Liver (tissue), 9 donors: ENCODE measurements around the gene STXBP6. TPM values are rescaled to one million over a fixed set of nuclear protein-coding genes. Genes with fewer than 3 reads are reported as not detected.

Experiments
- DNase-seq: peaks from one replicate; pipeline ENCODE4 v3.0.0-alpha.2; 2017; ENCODE audit warnings: low spot score
- H3K27ac ChIP-seq, 2 donors: one replicate each; pipeline ENCODE4 v1.7.0; 2013; ENCODE audit warnings: inconsistent platforms in 2 of 2, low read length in 2 of 2, control low read depth in 1 of 2, low read depth in 1 of 2, mild to moderate bottlenecking in 1 of 2
- H3K27me3 ChIP-seq, 4 donors: one replicate each; pipeline versions ENCODE4 v1.6.1 to v1.7.0; 2013; ENCODE audit warnings: low read length in 3 of 4, inconsistent platforms in 1 of 4, mild to moderate bottlenecking in 1 of 4, moderate library complexity in 1 of 4; ENCODE audit not compliant: control insufficient read depth in 4 of 4, insufficient read depth in 4 of 4
- H3K36me3 ChIP-seq, 4 donors: one replicate each; pipeline versions ENCODE4 v1.6.1 to v1.7.0; 2013; ENCODE audit warnings: low read length in 3 of 4, mild to moderate bottlenecking in 3 of 4, low read depth in 1 of 4, moderate library complexity in 1 of 4; ENCODE audit not compliant: control insufficient read depth in 4 of 4, insufficient read depth in 3 of 4
- H3K4me1 ChIP-seq, 4 donors: one replicate each; pipeline versions ENCODE4 v1.6.1 to v1.7.0; 2013; ENCODE audit warnings: low read length in 3 of 4, mild to moderate bottlenecking in 3 of 4, moderate library complexity in 1 of 4; ENCODE audit not compliant: control insufficient read depth in 4 of 4, insufficient read depth in 4 of 4
- H3K4me3 ChIP-seq, 3 donors: one replicate each; pipeline versions ENCODE4 v1.6.1 to v1.7.0; 2013; ENCODE audit warnings: low read length in 3 of 3, control low read depth in 1 of 3, low read depth in 1 of 3, mild to moderate bottlenecking in 1 of 3
- H3K9ac ChIP-seq, 2 donors: one replicate each; pipeline ENCODE4 v1.7.0; 2013; ENCODE audit warnings: low read length in 2 of 2, mild to moderate bottlenecking in 2 of 2, moderate library complexity in 2 of 2, control low read depth in 1 of 2, low read depth in 1 of 2
- H3K9me3 ChIP-seq, 4 donors: one replicate each; pipeline versions ENCODE4 v1.6.1 to v1.7.0; 2013; ENCODE audit warnings: low read length in 3 of 4; ENCODE audit not compliant: control insufficient read depth in 4 of 4
- ATF3 ChIP-seq: IDR thresholded peaks from 2 replicates; pipeline ENCODE4 v1.6.1; 2016; ENCODE audit warnings: antibody characterized with exemption
- CTCF ChIP-seq: fragments of 150-350 bp; IDR thresholded peaks from 2 replicates; pipeline ENCODE4 v1.5.1; 2017; ENCODE audit warnings: improper control_type of control experiment, low read depth, low read length; ENCODE audit not compliant: missing input control
- EGR1 ChIP-seq, 2 donors: IDR thresholded peaks; 2 replicates each; pipeline ENCODE4 v1.6.1; 2016 to 2018; ENCODE audit warnings: antibody characterized with exemption in 2 of 2, low read depth in 2 of 2
- FOXA1 ChIP-seq: IDR thresholded peaks from 2 replicates; pipeline ENCODE4 v1.6.1; 2016; ENCODE audit warnings: antibody characterized with exemption
- FOXA2 ChIP-seq: IDR thresholded peaks from 2 replicates; pipeline ENCODE4 v1.6.1; 2016; ENCODE audit warnings: antibody characterized with exemption
- GABPA ChIP-seq, 2 donors: IDR thresholded peaks in 1 of 2; conservative IDR thresholded peaks in 1 of 2; 2 replicates each; pipeline ENCODE4 v1.6.1; 2016; ENCODE audit warnings: antibody characterized with exemption in 2 of 2, mild to moderate bottlenecking in 1 of 2, moderate library complexity in 1 of 2
- HNF4A ChIP-seq, 2 donors: conservative IDR thresholded peaks; 2 replicates each; pipeline ENCODE4 v1.6.1; 2016; ENCODE audit warnings: antibody characterized with exemption in 2 of 2, mild to moderate bottlenecking in 2 of 2
- HNF4G ChIP-seq: IDR thresholded peaks from 2 replicates; pipeline ENCODE4 v1.6.1; 2016; ENCODE audit warnings: antibody characterized with exemption
- JUND ChIP-seq, 2 donors: IDR thresholded peaks; 2 replicates each; pipeline ENCODE4 v1.6.1; 2016; ENCODE audit warnings: antibody characterized with exemption in 2 of 2
- MAX ChIP-seq: IDR thresholded peaks from 2 replicates; pipeline ENCODE4 v1.6.1; 2016; ENCODE audit warnings: antibody characterized with exemption
- NR2F2 ChIP-seq: IDR thresholded peaks from 2 replicates; pipeline ENCODE4 v1.6.1; 2016; ENCODE audit warnings: antibody characterized with exemption
- RAD21 ChIP-seq, 2 donors: IDR thresholded peaks; 2 replicates each; pipeline ENCODE4 v1.6.1; 2016; ENCODE audit warnings: antibody characterized with exemption in 2 of 2, mild to moderate bottlenecking in 2 of 2
- REST ChIP-seq: IDR thresholded peaks from 2 replicates; pipeline ENCODE4 v1.6.1; 2016; ENCODE audit warnings: antibody characterized with exemption, mild to moderate bottlenecking
- RXRA ChIP-seq, 2 donors: IDR thresholded peaks; 2 replicates each; pipeline ENCODE4 v1.6.1; 2017 to 2018; ENCODE audit warnings: antibody characterized with exemption in 2 of 2, mild to moderate bottlenecking in 1 of 2
- SP1 ChIP-seq: IDR thresholded peaks from 2 replicates; pipeline ENCODE4 v1.6.1; 2018; ENCODE audit warnings: antibody characterized with exemption, mild to moderate bottlenecking
- TAF1 ChIP-seq: conservative IDR thresholded peaks from 2 replicates; pipeline ENCODE4 v1.6.1; 2016; ENCODE audit warnings: antibody characterized with exemption, mild to moderate bottlenecking
- YY1 ChIP-seq: IDR thresholded peaks from 2 replicates; pipeline ENCODE4 v1.6.1; 2016; ENCODE audit warnings: antibody characterized with exemption, mild to moderate bottlenecking
- ZBTB33 ChIP-seq: IDR thresholded peaks from 2 replicates; pipeline ENCODE4 v1.6.1; 2016; ENCODE audit warnings: antibody characterized with exemption
- WGBS: extraction: QIAGEN DNeasy Blood & Tissue Kit; methylation state at CpG from one replicate; pipeline ENCODE4 v1.1.7; 2013; 5-methylcytosine and 5-hydroxymethylcytosine counted together
- polyA plus RNA-seq, 2 donors: library from polyadenylated mRNA; stranded (reverse) in 1 of 2; unstranded in 1 of 2; fragments of 200-250 nt in 1 of 2; fragments of >200 nt in 1 of 2; fragmentation: Nextera tagmentation in 1 of 2; extraction: Ambion mirVana in 1 of 2; gene quantifications; one replicate each; pipeline versions ENCODE4 v1.2.1 to v1.2.3, GENCODE V29; 2013 to 2015
- total RNA-seq, 2 donors: library from RNA; depleted of rRNA; stranded (reverse); fragments of >200 nt; gene quantifications; one replicate each; pipeline ENCODE4 v1.2.3, GENCODE V29; 2014
- donor health status: healthy.
- donor health status: healthy.
- donor health status: healthy.
- donor health status: healthy.
- donor health status: healthy.

The STXBP6 gene
- total and polyA plus RNA-seq, 4 donors = 1.4 to 3.8 (median 1.8) TPM

GRCh38 chr14:24847568-24848095, 202.3 kb downstream of the STXBP6 start:
- H3K9me3 ChIP-seq = no peaks in the 10 kb centered on the region
- no peaks in the 10 kb centered on the region for H3K4me1 ChIP-seq
- no peak overlapping the region for H3K4me3 ChIP-seq
- H3K27ac ChIP-seq = no peak overlapping the region
- H3K36me3 ChIP-seq = peaks cover 0 to 3% (median 0%) of the 10 kb centered on the region in 4 donors
- DNase-seq = no peak
- H3K9ac ChIP-seq = no peak overlapping the region
- H3K27me3 ChIP-seq = no peaks in the 10 kb centered on the region
- TF ChIP-seq JUND (IDR thresholded peaks at IDR 0.05) (no peak), FOXA2 (no peak), REST (no peak), RAD21 (IDR thresholded peaks at IDR 0.05) (no peak), TAF1 (no peak), MAX (no peak), CTCF (no peak), EGR1 (IDR thresholded peaks at IDR 0.05; ENCODE audit: low read depth in 2 of 2) (no peak), FOXA1 (no peak), GABPA (IDR thresholded peaks at IDR 0.05 in 1 of 2, conservative IDR thresholded peaks at IDR 0.05 in 1 of 2) (no peak), RXRA (IDR thresholded peaks at IDR 0.05) (no peak), YY1 (no peak), NR2F2 (no peak), SP1 (no peak), HNF4G (no peak), ZBTB33 (no peak)

GRCh38 chr14:24846261-24846660, 203.7 kb downstream of the STXBP6 start:
- Histone ChIP-seq H3K4me1 (no peaks in the 10 kb centered on the region), H3K9ac (no peak overlapping the region), H3K27ac (no peak overlapping the region), H3K36me3 (no peaks in the 10 kb centered on the region), H3K9me3 (no peaks in the 10 kb centered on the region), H3K27me3 (no peaks in the 10 kb centered on the region), H3K4me3 (no peak overlapping the region)
- WGBS = 64% methylated on average over 3 of the region's 3 CpGs
- no peak for DNase-seq
- TF ChIP-seq SP1 (no peak), ZBTB33 (no peak), MAX (no peak), CTCF (no peak), ATF3 (no peak), YY1 (no peak), NR2F2 (no peak), TAF1 (no peak), JUND (IDR thresholded peaks at IDR 0.05) (no peak), FOXA1 (no peak), RAD21 (IDR thresholded peaks at IDR 0.05) (no peak), HNF4A (conservative IDR thresholded peaks at IDR 0.05) (no peak), RXRA (IDR thresholded peaks at IDR 0.05) (no peak), GABPA (IDR thresholded peaks at IDR 0.05 in 1 of 2, conservative IDR thresholded peaks at IDR 0.05 in 1 of 2) (no peak), HNF4G (no peak), FOXA2 (no peak)
